ENCODE measurements around the gene WDR12. TPM values are rescaled to one million over a fixed set of nuclear protein-coding genes. Genes with fewer than 3 reads are reported as not detected.
"Not testable (repeated sequence)": the region's sequence is repeated elsewhere in the genome, so short reads cannot be mapped to it uniquely, and the experiment has no call there.

Gene WDR12
- polyA plus RNA-seq, 1 donor = 66.1 TPM

DNA sequence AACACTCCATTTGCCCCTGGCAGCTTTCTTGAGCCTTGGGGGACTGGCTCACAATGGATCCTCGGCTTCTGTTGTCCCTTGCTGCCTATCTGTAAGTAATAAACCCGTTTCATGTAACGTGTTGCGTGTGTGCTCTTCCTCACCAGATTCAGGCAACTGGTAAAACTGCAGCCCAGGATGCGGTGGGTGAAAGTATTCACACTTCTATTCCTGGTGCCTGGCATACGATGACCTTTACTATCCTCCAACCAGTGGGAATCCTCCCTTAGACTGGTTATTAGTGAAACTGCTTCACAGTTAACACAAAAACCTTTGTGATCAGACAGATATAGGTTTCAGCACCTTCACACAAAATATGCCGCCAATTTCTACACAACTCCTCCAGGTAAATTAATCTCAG is 26.3 kb downstream of the WDR12 start:
- no peak for DNase-seq (ENCODE audit: low read depth)

- DNase-seq (ENCODE audit: low read depth) = no peak
Measured at GRCh38 chr2:202883987-202884675, 27.3 kb downstream of the WDR12 start.

DNA sequence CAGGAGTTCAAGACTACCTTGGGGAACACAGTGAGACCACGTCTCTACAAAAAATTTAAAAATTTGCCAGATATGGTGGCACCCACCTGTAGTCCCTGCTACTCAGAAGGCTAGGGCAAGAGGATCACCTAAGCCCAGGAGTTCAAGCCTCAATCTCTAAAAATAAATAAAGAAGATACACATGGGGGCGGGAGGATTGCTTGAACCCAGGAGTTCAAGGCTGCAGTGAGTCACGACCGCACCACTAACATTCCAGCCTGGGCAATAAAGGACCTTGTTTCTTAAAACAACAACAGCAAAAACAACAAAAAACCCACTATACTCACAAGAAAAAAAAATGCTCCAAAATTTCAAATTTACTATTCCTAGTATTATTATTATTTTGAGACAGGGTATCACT is 29.9 kb downstream of the WDR12 start:
- DNase-seq (ENCODE audit: low read depth) = no peak

DNA sequence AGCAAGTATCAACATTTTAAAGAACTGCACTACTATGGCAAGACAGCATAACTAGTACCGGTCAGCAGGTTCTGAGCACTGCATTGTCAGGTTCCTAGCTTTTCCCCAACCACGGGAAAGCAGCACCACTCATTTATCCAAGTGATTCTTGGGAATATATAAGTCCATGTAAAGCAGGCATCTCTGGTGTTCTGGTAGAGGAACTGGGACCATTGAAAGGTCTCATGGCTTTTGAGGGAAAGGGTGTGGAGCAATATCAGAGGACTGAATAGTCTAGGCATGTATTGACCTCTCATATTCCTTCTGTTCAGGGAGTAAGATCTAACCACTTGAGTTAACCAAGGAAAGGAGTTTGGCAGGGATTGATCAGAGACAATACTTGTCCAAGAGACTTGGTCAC is 33.8 kb downstream of the WDR12 start:
- no peak for DNase-seq (ENCODE audit: low read depth)

GRCh38 chr2:202871300-202872141 is 40.0 kb downstream of the WDR12 start, which contains the start of gene ICA1L:
Gene ICA1L, minus strand, starts transcription at chr2:202871766. Its CDS starts 42,757 bp downstream, at chr2:202829009.
- peak; percentile 13 for DNase-seq (ENCODE audit: low read depth)

DNA sequence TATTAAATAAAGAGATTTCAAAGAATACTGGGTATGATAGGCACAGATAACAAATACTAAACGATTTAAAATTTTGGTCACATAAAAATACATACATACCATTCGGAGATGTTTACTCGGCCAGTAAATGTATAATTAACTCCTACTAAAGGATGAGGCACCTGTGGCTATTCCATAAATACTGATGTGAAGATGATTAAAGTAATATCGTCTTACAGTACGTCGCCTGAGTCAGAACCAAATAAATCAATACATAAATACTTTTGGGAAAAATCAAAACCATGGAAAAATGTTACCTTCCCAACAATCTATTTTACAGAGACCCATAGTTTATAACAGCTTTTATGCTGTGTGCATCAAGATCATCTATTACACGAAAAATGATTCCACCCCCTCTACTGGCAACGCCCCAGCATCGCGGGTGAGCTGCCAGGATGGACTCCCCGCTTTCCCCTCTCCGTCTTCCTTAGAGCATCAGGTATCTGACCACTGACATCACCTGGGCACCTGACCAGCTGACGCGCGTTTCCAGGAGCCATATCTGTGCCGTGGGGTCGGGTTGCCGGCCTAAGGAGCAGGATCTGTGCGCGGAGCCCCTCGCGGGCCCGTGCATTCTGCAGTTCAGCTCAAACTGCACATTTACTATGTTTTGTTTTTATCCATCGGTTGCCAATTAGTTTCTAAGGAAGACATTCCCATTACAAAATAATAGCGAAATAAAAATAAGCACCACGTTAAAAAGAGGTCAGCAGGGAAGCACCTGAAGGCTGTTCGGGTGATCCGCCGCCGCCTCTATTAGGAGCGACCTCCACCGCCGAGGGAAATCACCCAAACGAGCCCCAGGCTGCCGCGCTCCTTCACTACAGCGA is 40.8 kb downstream of the WDR12 start:
- DNase-seq (ENCODE audit: low read depth) = peak; percentile 36

DNA sequence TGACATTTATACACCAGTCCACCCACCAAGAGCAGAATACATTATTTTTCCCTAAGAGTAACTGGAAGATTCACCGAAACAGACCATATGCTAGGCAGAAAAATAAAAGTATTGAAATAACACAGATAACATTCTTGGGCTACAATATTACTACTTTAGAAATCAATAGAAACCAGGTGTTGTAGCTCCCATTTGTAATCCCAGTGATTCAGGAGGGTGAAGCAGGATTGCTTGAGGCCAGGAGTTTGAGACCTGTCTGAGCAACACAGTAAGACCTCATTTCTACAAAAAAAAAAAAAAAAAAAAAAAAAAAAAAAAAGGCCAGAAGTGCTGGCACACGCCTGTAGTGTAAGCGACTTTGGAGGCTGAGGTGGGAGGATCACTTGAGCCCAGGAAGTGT is 49.5 kb downstream of the WDR12 start:
- DNase-seq (ENCODE audit: low read depth) = no peak

GRCh38 chr2:202858601-202859000 is 52.9 kb downstream of the WDR12 start:
- no peak for DNase-seq (ENCODE audit: low read depth)

DNA sequence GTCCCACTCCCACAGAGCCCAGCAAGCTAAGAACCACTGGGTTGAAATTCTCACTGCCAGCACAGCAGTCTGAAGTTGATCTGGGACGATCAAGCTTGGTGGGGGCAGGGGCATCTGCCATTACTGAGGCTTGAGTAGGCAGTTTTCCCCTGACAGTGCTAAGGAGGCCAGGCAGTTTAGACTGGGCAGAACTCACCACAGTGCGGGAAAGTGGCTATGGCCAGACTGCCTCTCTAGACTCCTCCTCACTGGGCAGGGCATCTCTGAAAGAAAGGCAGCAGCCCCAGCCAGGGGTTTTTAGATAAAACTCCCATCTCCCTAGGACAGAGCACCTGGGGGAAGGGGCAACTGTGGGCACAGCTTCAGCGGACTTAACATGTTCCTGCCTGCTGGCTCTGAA is 62.1 kb downstream of the WDR12 start:
- not testable (repeated sequence) for DNase-seq (ENCODE audit: low read depth)

- DNase-seq (ENCODE audit: low read depth) = no peak
Measured at GRCh38 chr2:202848813-202849212, 62.7 kb downstream of the WDR12 start.

- no peak for DNase-seq (ENCODE audit: low read depth)
Measured at GRCh38 chr2:202847693-202848524, 63.6 kb downstream of the WDR12 start.

GRCh38 chr2:202844656-202845055 is 66.8 kb downstream of the WDR12 start:
- no peak for DNase-seq (ENCODE audit: low read depth)

DNA sequence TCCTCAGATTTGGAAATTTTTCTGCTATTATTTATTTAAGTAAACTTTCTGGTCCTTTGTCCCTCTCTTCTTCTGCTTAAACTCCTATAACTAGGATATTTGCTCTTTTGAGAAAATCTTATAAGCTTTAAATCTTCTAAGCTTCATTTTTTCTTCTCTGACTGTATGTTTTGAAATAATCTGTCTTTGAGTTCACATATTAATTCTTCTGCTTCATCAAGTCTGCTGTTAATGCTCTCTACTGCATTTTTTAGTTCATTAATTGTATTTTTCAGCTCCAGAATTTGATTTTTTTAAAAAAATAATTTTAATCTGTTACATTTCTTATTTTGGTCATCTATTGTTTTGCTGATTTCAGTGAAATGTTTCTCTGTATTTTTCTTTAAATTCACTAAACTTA is 68.8 kb downstream of the WDR12 start:
- no peak for DNase-seq (ENCODE audit: low read depth)

DNA sequence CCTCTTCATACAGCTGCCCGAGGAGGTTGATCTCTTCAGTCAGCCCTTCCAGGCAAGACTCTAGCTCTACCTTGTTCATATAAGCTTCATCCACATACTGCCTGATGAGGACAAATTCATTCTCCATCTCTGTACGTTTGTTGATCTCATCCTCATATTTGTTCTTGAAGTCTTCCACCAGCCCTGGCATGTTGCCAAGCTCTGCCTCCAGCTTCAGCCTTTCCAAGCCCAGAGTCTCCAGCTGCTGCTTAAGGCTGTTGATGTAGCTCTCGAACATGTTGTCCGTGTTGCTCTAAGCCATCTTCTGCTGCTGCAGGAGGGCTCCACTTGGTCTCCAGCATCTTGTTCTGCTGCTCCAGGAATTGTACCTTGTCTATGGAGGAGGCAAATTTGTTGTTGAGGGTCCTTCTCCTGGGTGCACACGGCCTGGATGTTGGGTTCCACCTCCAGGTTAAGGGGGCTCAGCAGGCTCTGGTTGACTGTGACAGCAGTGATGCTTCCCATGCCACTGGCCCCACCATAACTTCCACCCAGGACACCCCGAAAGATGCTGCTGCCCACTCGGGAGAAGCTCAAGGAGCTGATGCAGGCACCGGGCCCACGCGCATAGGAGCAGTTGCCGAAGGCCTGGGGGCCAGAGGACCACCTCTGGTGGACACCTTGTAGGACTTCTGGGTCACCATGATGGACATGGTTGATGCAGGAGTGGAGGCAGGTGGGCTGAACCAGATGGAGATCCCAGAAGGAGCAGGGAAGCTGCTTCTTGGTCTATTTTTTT is 70.2 kb downstream of the WDR12 start:
- no peak for DNase-seq (ENCODE audit: low read depth)

DNA sequence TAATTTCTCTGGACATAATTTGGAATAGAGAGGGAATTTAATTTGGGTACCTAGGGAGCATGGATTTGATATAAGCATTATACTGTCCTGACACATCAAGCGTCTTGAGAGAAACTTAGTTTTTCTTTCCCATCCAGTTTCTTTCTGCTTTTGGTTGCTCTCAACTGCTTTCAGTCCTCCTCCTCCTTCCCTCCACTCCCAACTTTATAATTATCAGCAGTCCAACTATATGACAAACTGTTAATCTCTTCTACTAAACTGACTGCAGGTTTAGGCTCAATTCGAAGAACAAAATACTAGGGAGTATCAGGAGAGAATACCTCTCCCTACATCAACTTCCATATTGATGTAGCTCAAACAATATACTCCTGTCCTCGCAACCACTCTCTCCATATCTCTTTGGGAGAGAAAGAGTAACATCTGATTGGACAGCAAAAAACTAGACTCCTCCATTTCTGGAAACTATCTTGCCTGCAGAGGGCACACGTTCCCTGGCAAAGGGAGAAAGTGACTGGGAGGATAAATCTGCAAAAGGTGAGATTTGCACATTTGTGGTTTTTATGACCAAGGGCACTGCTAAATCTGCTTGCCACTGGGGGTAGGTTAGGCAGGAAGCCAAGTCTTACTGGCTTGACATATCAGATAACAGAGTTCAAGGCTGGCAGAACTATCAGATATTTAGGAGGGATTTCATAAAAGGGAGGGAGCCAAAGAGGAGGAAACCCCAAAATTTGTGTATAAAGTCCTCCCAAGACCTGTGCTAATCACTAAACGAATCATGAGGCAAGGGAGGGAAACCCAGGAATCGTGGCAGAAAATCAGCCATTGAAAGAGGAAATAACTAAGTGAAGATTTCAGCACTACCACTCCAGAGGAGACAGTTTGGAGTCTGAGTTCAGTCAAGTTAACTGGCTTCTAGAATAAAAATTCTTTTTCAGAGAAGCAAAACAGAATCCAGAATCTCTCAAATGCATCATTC is 79.9 kb downstream of the WDR12 start:
- no peak for DNase-seq (ENCODE audit: low read depth)

GRCh38 chr2:202824901-202825300 is 86.6 kb downstream of the WDR12 start:
- DNase-seq (ENCODE audit: low read depth) = no peak
